Activated T-cell treated with anti-CD3 and anti-CD28 coated beads, Interleukin-2, amount 50 U/mL, for 24 hours (primary cell): ENCODE measurements around the gene PVR.
A peak's percentile ranks its signal among the peaks of the same experiment; 100 is the strongest.
"Not testable (repeated sequence)": the region's sequence is repeated elsewhere in the genome, so short reads cannot be mapped to it uniquely, and the experiment has no call there.

Experiments used
- DNase-seq: peaks from one replicate; pipeline ENCODE4 v3.0.0-alpha.2; 2020
- H3K27ac Mint-ChIP-seq: 2 replicates; pipeline ENCODE4 v1.8.0; 2020; ENCODE audit warnings: mild to moderate bottlenecking, mixed read lengths
- H3K27me3 Mint-ChIP-seq: 2 replicates; pipeline ENCODE4 v1.8.0; 2020; ENCODE audit warnings: mixed read lengths
- H3K36me3 Mint-ChIP-seq: 2 replicates; pipeline ENCODE4 v1.8.0; 2020; ENCODE audit warnings: low read depth, mixed read lengths
- H3K4me1 Mint-ChIP-seq: 2 replicates; pipeline ENCODE4 v1.8.0; 2020; ENCODE audit warnings: low read depth, mixed read lengths
- H3K4me3 Mint-ChIP-seq: 2 replicates; pipeline ENCODE4 v1.8.0; 2020; ENCODE audit warnings: mild to moderate bottlenecking, moderate library complexity, mixed read lengths
- H3K9me3 Mint-ChIP-seq: 2 replicates; pipeline ENCODE4 v1.8.0; 2020; ENCODE audit warnings: mixed read lengths

The PVR gene

DNA sequence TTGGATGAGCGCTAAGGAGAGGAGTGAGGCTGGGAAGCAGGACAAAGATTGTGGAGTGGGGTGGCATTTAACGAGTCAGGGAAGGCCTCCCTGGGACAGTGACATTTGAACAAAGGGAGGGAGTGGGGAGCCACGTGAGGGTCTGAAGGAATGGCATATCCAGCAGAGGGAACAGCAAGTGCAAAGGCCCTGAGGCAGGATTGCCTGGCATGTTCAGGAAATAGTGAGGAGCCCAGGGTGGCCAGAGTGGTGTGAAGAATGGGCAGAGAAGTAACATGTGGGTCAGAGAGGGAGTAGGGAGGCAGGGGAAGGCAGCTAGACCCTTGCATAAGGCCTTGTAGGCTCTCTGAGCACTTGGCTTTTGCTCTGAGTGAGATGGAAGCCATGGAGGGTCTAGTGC is 14.9 kb upstream of the PVR start:
- Mint-ChIP-seq H3K9me3 (no peaks in the 10 kb centered on the region), H3K4me3 (no peak overlapping the region), H3K4me1 (no peaks in the 10 kb centered on the region), H3K27me3 (peaks cover 14% of the 10 kb centered on the region), H3K36me3 (no peaks in the 10 kb centered on the region), H3K27ac (no peak overlapping the region)
- DNase-seq: no peak

- peaks cover 20% of the 10 kb centered on the region for H3K27me3 Mint-ChIP-seq
- H3K4me3 Mint-ChIP-seq, DNase-seq, H3K9me3 Mint-ChIP-seq, H3K4me1 Mint-ChIP-seq, H3K27ac Mint-ChIP-seq, H3K36me3 Mint-ChIP-seq: not testable (repeated sequence)
Observed at GRCh38 chr19:44631611-44632010, 12.1 kb upstream of the PVR start.

GRCh38 chr19:44634058-44634457 is 9.7 kb upstream of the PVR start:
- not testable (repeated sequence) for H3K4me3 Mint-ChIP-seq, H3K4me1 Mint-ChIP-seq, H3K36me3 Mint-ChIP-seq, DNase-seq, H3K9me3 Mint-ChIP-seq, H3K27ac Mint-ChIP-seq
- peaks cover 16% of the 10 kb centered on the region for H3K27me3 Mint-ChIP-seq

GRCh38 chr19:44634785-44635184 is 8.9 kb upstream of the PVR start:
- no peak overlapping the region for H3K27ac Mint-ChIP-seq
- no peaks in the 10 kb centered on the region for H3K36me3 Mint-ChIP-seq
- DNase-seq: no peak
- no peak overlapping the region for H3K4me3 Mint-ChIP-seq
- H3K4me1 Mint-ChIP-seq: no peaks in the 10 kb centered on the region
- H3K27me3 Mint-ChIP-seq: peaks cover 16% of the 10 kb centered on the region
- H3K9me3 Mint-ChIP-seq: no peaks in the 10 kb centered on the region

DNA sequence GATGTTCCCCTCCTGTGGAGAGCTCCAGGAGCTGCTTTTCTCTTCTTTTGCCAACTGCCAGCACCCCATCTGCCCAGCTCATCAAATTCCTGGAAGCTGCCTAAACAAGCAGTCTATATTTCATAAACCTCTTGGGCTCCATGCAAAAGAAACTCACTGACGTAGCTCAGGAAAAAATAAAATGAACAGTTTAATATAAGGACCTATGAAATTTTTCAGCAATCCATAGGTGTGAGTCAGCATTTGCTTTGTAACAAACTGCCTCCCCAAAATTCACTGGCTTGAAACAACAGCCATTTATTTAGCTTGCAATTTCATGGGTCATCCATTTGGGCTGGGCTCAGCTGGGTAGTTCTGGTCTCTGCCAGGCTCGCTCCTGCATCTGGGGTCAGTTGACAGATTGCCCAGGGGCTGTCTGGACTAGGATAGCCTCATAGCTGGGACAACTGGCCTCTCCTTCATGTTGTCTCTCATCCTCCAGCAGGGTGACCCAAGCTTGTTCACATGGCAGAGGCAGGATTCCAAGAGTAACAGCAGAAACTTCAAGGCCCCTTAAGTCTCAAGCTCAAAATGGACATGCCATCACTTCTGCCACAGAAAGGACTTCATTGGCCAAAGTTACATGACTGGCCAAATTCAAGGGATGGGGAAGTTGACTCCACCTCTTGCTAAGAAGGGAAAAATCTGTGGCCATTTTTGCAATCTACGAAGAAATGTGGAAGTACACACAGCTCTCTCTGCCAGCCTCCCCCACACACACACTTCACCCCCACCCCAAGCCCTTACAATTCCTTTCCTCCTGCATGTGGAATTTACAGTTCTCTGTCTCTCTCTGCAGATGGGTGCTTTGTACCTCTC is 7.9 kb upstream of the PVR start:
- Mint-ChIP-seq H3K36me3 (no peaks in the 10 kb centered on the region), H3K27me3 (peaks cover 12% of the 10 kb centered on the region), H3K4me3 (no peak overlapping the region), H3K27ac (no peak overlapping the region), H3K9me3 (no peaks in the 10 kb centered on the region), H3K4me1 (no peaks in the 10 kb centered on the region)
- no peak for DNase-seq

DNA sequence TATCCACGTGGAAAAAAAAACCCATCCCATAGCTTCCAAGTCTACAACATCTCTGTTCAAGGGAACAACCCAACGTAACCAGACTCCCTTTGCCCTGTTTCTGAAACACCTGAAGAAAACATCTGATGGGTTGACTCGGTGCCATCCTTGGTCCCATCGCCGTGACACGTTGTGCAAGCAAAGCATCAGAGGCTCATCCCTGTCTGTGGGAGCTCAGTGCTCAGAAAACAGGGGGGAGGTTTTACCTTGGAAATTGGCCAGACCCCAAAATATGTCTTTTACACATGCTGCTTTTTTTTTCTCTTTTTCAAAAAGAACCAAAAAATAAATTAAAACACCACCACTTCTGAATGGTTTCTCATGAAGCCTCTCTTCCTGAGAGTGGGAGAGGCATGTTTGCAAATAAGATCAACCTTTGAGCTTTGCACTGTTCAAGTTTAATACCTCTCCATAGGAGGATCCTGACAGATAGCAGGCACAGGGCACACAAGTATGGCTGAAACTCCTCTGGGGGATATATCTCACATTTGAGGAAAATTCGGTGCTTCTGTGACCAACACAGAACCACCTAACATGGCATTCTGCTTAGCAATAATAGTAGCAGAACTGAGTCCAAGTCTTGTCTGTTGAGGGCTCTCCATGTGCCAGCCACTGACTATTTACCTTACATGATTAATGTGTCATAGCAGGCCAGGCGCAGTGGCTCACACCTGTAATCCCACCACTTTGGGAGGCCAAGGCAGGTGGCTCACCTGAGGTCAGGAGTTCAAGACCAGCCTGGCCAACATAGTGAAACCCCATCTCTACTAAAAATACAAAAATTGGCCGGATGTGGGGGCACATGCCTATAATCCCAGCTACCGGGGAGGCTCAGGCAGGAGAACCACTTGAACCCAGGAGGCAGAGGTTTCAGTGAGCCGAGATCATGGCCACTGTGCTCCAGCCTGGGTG is 7.0 kb upstream of the PVR start:
- H3K4me3 Mint-ChIP-seq: no peak overlapping the region
- no peak overlapping the region for H3K27ac Mint-ChIP-seq
- no peaks in the 10 kb centered on the region for H3K36me3 Mint-ChIP-seq
- no peak for DNase-seq
- H3K9me3 Mint-ChIP-seq: no peaks in the 10 kb centered on the region
- no peaks in the 10 kb centered on the region for H3K4me1 Mint-ChIP-seq
- peaks cover 16% of the 10 kb centered on the region for H3K27me3 Mint-ChIP-seq

DNA sequence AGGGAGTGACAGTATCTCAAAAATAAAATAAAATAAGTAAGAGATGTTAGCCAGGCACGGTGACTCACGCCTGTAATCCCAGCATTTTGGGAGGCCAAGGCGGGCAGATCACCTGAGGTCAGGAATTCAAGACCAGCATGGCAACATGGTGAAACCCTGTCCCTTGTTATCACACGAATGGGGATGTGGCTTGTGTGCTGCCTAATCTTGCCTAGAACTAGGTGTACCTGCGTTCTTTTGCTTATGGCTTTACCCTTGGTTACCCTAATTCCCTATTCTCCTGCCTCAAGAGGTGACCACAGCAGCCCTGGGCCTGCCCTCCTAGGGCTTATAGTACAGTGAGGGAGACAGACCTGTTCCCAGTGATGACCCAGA is 6.3 kb upstream of the PVR start:
- no peaks in the 10 kb centered on the region for H3K36me3 Mint-ChIP-seq
- H3K27me3 Mint-ChIP-seq: peaks cover 18% of the 10 kb centered on the region
- H3K4me1 Mint-ChIP-seq: no peaks in the 10 kb centered on the region
- H3K9me3 Mint-ChIP-seq: no peaks in the 10 kb centered on the region
- DNase-seq: no peak
- no peak overlapping the region for H3K27ac Mint-ChIP-seq
- no peak overlapping the region for H3K4me3 Mint-ChIP-seq

DNA sequence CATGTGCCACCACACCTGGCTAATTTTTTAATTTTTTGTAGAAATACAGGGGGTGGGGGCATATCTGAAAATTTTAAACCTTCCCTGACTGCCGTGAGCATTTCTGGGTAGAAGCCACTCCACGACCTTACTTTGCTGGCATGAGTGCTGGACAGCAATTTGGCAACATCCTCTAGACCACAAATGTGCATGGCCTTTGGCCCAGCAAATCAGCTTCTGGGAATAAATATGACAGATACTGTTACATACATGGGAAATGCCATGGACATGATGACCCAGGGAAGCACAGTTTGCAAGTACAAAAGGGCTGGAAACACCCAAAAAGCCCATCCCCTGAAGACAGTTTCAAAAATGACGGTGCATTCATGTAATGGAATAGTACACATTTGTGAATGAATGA is 3.2 kb upstream of the PVR start:
- DNase-seq: no peak
- Mint-ChIP-seq H3K4me1 (peaks cover 2% of the 10 kb centered on the region), H3K27me3 (peaks cover 26% of the 10 kb centered on the region), H3K9me3 (no peaks in the 10 kb centered on the region), H3K36me3 (no peaks in the 10 kb centered on the region), H3K4me3 (no peak overlapping the region), H3K27ac (no peak overlapping the region)

GRCh38 chr19:44641501-44642265 is 2.0 kb upstream of the PVR start:
- Mint-ChIP-seq H3K9me3 (no peaks in the 10 kb centered on the region), H3K36me3 (no peaks in the 10 kb centered on the region), H3K4me3 (no peak overlapping the region), H3K4me1 (peaks cover 2% of the 10 kb centered on the region), H3K27me3 (peaks cover 32% of the 10 kb centered on the region), H3K27ac (no peak overlapping the region)
- no peak for DNase-seq

- Mint-ChIP-seq H3K27me3 (peaks cover 33% of the 10 kb centered on the region), H3K27ac (no peak overlapping the region), H3K4me1 (peaks cover 2% of the 10 kb centered on the region), H3K4me3 (peak overlapping the region; percentile 6), H3K36me3 (peaks cover 2% of the 10 kb centered on the region), H3K9me3 (no peaks in the 10 kb centered on the region)
- DNase-seq: no peak
Observed at GRCh38 chr19:44642377-44642776, 1.3 kb upstream of the PVR start.

GRCh38 chr19:44644402-44645016 is 799 bp downstream of the PVR start:
- no peak for DNase-seq
- peak overlapping the region; percentile 63 for H3K27ac Mint-ChIP-seq

GRCh38 chr19:44645407-44646048 is 1.8 kb downstream of the PVR start:
- H3K9me3 Mint-ChIP-seq: no peaks in the 10 kb centered on the region
- peaks cover 2% of the 10 kb centered on the region for H3K4me1 Mint-ChIP-seq
- H3K27ac Mint-ChIP-seq: no peak overlapping the region
- H3K36me3 Mint-ChIP-seq: peaks cover 11% of the 10 kb centered on the region
- DNase-seq: no peak
- H3K27me3 Mint-ChIP-seq: peaks cover 33% of the 10 kb centered on the region
- H3K4me3 Mint-ChIP-seq: no peak overlapping the region

More at GRCh38 chr19:44644402-44645016, 799 bp downstream of the PVR start:
- Mint-ChIP-seq H3K36me3 (peaks cover 3% of the 10 kb centered on the region), H3K9me3 (no peaks in the 10 kb centered on the region), H3K27me3 (peaks cover 33% of the 10 kb centered on the region), H3K4me1 (peaks cover 2% of the 10 kb centered on the region), H3K4me3 (peak overlapping the region; percentile 85)

GRCh38 chr19:44646049-44646416 is 2.3 kb downstream of the PVR start:
- H3K4me3 Mint-ChIP-seq: no peak overlapping the region

DNA sequence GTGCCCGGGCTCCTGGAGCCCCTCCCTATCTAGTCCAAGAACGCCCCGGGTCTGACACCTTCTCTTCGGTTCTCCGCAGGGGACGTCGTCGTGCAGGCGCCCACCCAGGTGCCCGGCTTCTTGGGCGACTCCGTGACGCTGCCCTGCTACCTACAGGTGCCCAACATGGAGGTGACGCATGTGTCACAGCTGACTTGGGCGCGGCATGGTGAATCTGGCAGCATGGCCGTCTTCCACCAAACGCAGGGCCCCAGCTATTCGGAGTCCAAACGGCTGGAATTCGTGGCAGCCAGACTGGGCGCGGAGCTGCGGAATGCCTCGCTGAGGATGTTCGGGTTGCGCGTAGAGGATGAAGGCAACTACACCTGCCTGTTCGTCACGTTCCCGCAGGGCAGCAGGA is 3.4 kb downstream of the PVR start:
- Mint-ChIP-seq H3K4me1 (peaks cover 2% of the 10 kb centered on the region), H3K27ac (no peak overlapping the region), H3K36me3 (peaks cover 17% of the 10 kb centered on the region), H3K27me3 (peaks cover 29% of the 10 kb centered on the region), H3K9me3 (no peaks in the 10 kb centered on the region), H3K4me3 (no peak overlapping the region)
- DNase-seq: no peak

More at GRCh38 chr19:44646049-44646416, 2.3 kb downstream of the PVR start:
- Mint-ChIP-seq H3K9me3 (no peaks in the 10 kb centered on the region), H3K4me1 (peaks cover 2% of the 10 kb centered on the region), H3K27me3 (peaks cover 33% of the 10 kb centered on the region), H3K27ac (no peak overlapping the region), H3K36me3 (peaks cover 12% of the 10 kb centered on the region)
- DNase-seq: no peak
